Gastroesophageal sphincter (tissue), 4 donors: Measurements from ENCODE around the gene SHISA9. TPM values are rescaled to one million over a fixed set of nuclear protein-coding genes. Genes with fewer than 3 reads are reported as not detected.
A peak's percentile ranks its signal among the peaks of the same experiment; 100 is the strongest.

Source experiments
- ATAC-seq: fragments of 150-250 bp; one replicate; pipeline ENCODE4 v1.9.1; 2016; ENCODE audit warnings: mild to moderate bottlenecking, moderate library complexity
- H3K27ac ChIP-seq, 4 donors: fragments of 200-600 bp; sonication (generic) in 3 of 4; 1 replicate in 3 of 4; 2 replicates in 1 of 4; pipeline ENCODE4 v1.5.1; 2016 to 2019
- H3K27me3 ChIP-seq: fragments of 200-600 bp; sonication (generic); one replicate; pipeline ENCODE4 v1.5.1; 2019
- H3K36me3 ChIP-seq, 2 donors: fragments of 200-600 bp; sonication (generic); one replicate each; pipeline ENCODE4 v1.5.1; 2019; ENCODE audit warnings: control low read depth in 1 of 2
- H3K4me1 ChIP-seq, 3 donors: fragments of 200-600 bp; sonication (generic); 1 replicate in 2 of 3; 2 replicates in 1 of 3; pipeline ENCODE4 v1.5.1; 2016 to 2019; ENCODE audit warnings: control low read depth in 2 of 3
- H3K4me3 ChIP-seq, 2 donors: fragments of 200-600 bp; sonication (generic); one replicate each; pipeline ENCODE4 v1.5.1; 2019; ENCODE audit warnings: mild to moderate bottlenecking in 1 of 2, moderate library complexity in 1 of 2
- H3K9me3 ChIP-seq, 3 donors: fragments of 200-600 bp; sonication (generic); one replicate each; pipeline ENCODE4 v1.5.1; 2017 to 2019; ENCODE audit warnings: control low read depth in 2 of 3
- CTCF ChIP-seq, 4 experiments: fragments of 200-600 bp in 2 of 4; fragments of 450-650 bp in 2 of 4; sonication (generic) in 1 of 4; IDR thresholded peaks; one replicate each; pipeline ENCODE4 v1.5.1; 2017 to 2019; ENCODE audit warnings: antibody characterized with exemption in 4 of 4, mild to moderate bottlenecking in 2 of 4, moderate library complexity in 2 of 4
- EP300 ChIP-seq: sonication (generic); formaldehyde crosslinking; IDR thresholded peaks from one replicate; pipeline ENCODE4 v1.6.1; 2017; ENCODE audit warnings: antibody characterized with exemption, mild to moderate bottlenecking
- POLR2A ChIP-seq, 2 donors: fragments of 450-650 bp; IDR thresholded peaks; one replicate each; pipeline ENCODE4 v1.6.1; 2017; ENCODE audit warnings: antibody characterized with exemption in 2 of 2, mild to moderate bottlenecking in 2 of 2, moderate library complexity in 1 of 2
- POLR2AphosphoS5 ChIP-seq: sonication (generic); formaldehyde crosslinking; IDR thresholded peaks from one replicate; pipeline ENCODE4 v1.6.1; 2017; ENCODE audit warnings: antibody characterized with exemption
- WGBS, 2 donors: methylation state at CpG; one replicate each; pipeline ENCODE4 v1.1.5; 2018; ENCODE audit warnings: low coverage in 1 of 2; 5-methylcytosine and 5-hydroxymethylcytosine counted together
- total RNA-seq, 4 donors: library from RNA; depleted of rRNA; stranded (reverse); fragments of >200 nt; gene quantifications; one replicate each; pipeline ENCODE4 v1.1.0, GENCODE V29; 2016

SHISA9 gene
- total RNA-seq, 4 donors from 2014 or later, result 1.1 to 12.6 (median 4.9) TPM

- TF ChIP-seq POLR2A (IDR thresholded peaks at IDR 0.05) (no peak), CTCF (IDR thresholded peaks at IDR 0.05) (no peak), EP300 (no peak), POLR2AphosphoS5 (no peak)
- whole genome bisulfite sequencing, 2 donors, result 77 to 88% methylated on average over 2 of the region's 2 CpGs
- Histone ChIP-seq H3K27ac (no peak overlapping the region), H3K27me3 (no peaks in the 10 kb centered on the region), H3K4me1 (peaks cover 0 to 11% (median 0%) of the 10 kb centered on the region in 3 donors), H3K9me3 (peaks cover 0 to 23% (median 0%) of the 10 kb centered on the region in 3 donors), H3K36me3 (no peaks in the 10 kb centered on the region), H3K4me3 (no peak overlapping the region)
- no peak for ATAC-seq
Observed at GRCh38 chr16:13106464-13106863, 205.1 kb downstream of the SHISA9 start.

- no peak overlapping the region for H3K27ac ChIP-seq
- WGBS, 2 donors, result 68 to 100% methylated on average over 1 to 5 of the region's 5 CpGs
- no peak for TF ChIP-seq CTCF (IDR thresholded peaks at IDR 0.05)
- TF ChIP-seq EP300, result no peak
- no peak for TF ChIP-seq POLR2A (IDR thresholded peaks at IDR 0.05)
- TF ChIP-seq POLR2AphosphoS5, result no peak
- H3K9me3 ChIP-seq, result peaks cover 0 to 23% (median 0%) of the 10 kb centered on the region in 3 donors
- no peaks in the 10 kb centered on the region for H3K36me3 ChIP-seq
- H3K4me3 ChIP-seq, result no peak overlapping the region
- no peaks in the 10 kb centered on the region for H3K27me3 ChIP-seq
- peaks cover 0 to 11% (median 0%) of the 10 kb centered on the region in 3 donors for H3K4me1 ChIP-seq
- no peak for ATAC-seq
Observed at GRCh38 chr16:13108126-13108525, 206.7 kb downstream of the SHISA9 start.

GRCh38 chr16:13109171-13109570 is 207.8 kb downstream of the SHISA9 start:
- H3K27ac ChIP-seq, result peak overlapping the region in 1 of 4 donors; percentile 9
- H3K36me3 ChIP-seq, result no peaks in the 10 kb centered on the region
- no peaks in the 10 kb centered on the region for H3K27me3 ChIP-seq
- no peak overlapping the region for H3K4me3 ChIP-seq
- H3K4me1 ChIP-seq, result peaks cover 0 to 20% (median 0%) of the 10 kb centered on the region in 3 donors
- H3K9me3 ChIP-seq, result peaks cover 0 to 15% (median 0%) of the 10 kb centered on the region in 3 donors
- ATAC-seq, result no peak
- WGBS, 2 donors, result 78 to 86% methylated on average over 1 of the region's 1 CpG
- TF ChIP-seq CTCF (IDR thresholded peaks at IDR 0.05) (no peak), POLR2A (IDR thresholded peaks at IDR 0.05) (no peak), POLR2AphosphoS5 (no peak)

- ATAC-seq, result peak; percentile 80
- Histone ChIP-seq H3K4me3 (no peak overlapping the region), H3K4me1 (peaks cover 0 to 20% (median 0%) of the 10 kb centered on the region in 3 donors), H3K27me3 (no peaks in the 10 kb centered on the region), H3K36me3 (no peaks in the 10 kb centered on the region), H3K9me3 (peaks cover 0 to 5% (median 0%) of the 10 kb centered on the region in 3 donors), H3K27ac (peak overlapping the region in 3 of 4 donors; percentile 35 to 52 (median 47))
- TF ChIP-seq POLR2A (IDR thresholded peaks at IDR 0.05), result no peak
- no peak for TF ChIP-seq CTCF (IDR thresholded peaks at IDR 0.05)
- TF ChIP-seq POLR2AphosphoS5, result peak; percentile 50
- no peak for TF ChIP-seq EP300
- WGBS, 2 donors, result 25 to 59% methylated on average over 6 of the region's 7 CpGs
Observed at GRCh38 chr16:13110124-13110796, 208.9 kb downstream of the SHISA9 start.

GRCh38 chr16:13111747-13112146 is 210.3 kb downstream of the SHISA9 start:
- Histone ChIP-seq H3K9me3 (no peaks in the 10 kb centered on the region), H3K27me3 (no peaks in the 10 kb centered on the region), H3K4me3 (no peak overlapping the region), H3K4me1 (peaks cover 0 to 20% (median 0%) of the 10 kb centered on the region in 3 donors), H3K36me3 (no peaks in the 10 kb centered on the region), H3K27ac (no peak overlapping the region)
- 68 to 83% methylated on average over 2 of the region's 2 CpGs for WGBS, 2 donors
- no peak for ATAC-seq
- TF ChIP-seq POLR2A (IDR thresholded peaks at IDR 0.05), result no peak
- no peak for TF ChIP-seq EP300
- TF ChIP-seq POLR2AphosphoS5, result no peak
- TF ChIP-seq CTCF (IDR thresholded peaks at IDR 0.05), result no peak
